ENCODE measurements around the gene CR1L.
"Not testable (repeated sequence)": the region's sequence is repeated elsewhere in the genome, so short reads cannot be mapped to it uniquely, and the experiment has no call there.

CR1L gene

GRCh38 chr1:207690551-207690950, 45.6 kb downstream of the CR1L start:
- not testable (repeated sequence) for DNase-seq

GRCh38 chr1:207691010-207691409, 46.1 kb downstream of the CR1L start:
- no peak for DNase-seq

- no peak for DNase-seq
Measured at GRCh38 chr1:207691841-207692240, 46.9 kb downstream of the CR1L start.

GRCh38 chr1:207692291-207692690, 47.4 kb downstream of the CR1L start:
- not testable (repeated sequence) for DNase-seq

- no peak for DNase-seq
Measured at GRCh38 chr1:207695891-207696290, 51.0 kb downstream of the CR1L start.

- DNase-seq = peak; percentile 18
Measured at GRCh38 chr1:207698822-207699483, 54.0 kb downstream of the CR1L start.

GRCh38 chr1:207702317-207702716, 57.4 kb downstream of the CR1L start:
- DNase-seq = no peak

GRCh38 chr1:207703712-207704111, 58.8 kb downstream of the CR1L start:
- no peak for DNase-seq

- not testable (repeated sequence) for DNase-seq
Measured at GRCh38 chr1:207708004-207708403, 63.1 kb downstream of the CR1L start.

- no peak for DNase-seq
Measured at GRCh38 chr1:207711285-207711684, 66.4 kb downstream of the CR1L start.

- DNase-seq = not testable (repeated sequence)
Measured at GRCh38 chr1:207712701-207713100, 67.8 kb downstream of the CR1L start.

- no peak for DNase-seq
Measured at GRCh38 chr1:207713529-207713928, 68.6 kb downstream of the CR1L start.

GRCh38 chr1:207719234-207719633, 74.3 kb downstream of the CR1L start:
- DNase-seq = no peak

GRCh38 chr1:207728200-207728858, 83.4 kb downstream of the CR1L start:
- DNase-seq = not testable (repeated sequence)

GRCh38 chr1:207737503-207738157, 92.7 kb downstream of the CR1L start:
- not testable (repeated sequence) for DNase-seq

GRCh38 chr1:207738158-207738659, 93.3 kb downstream of the CR1L start:
- not testable (repeated sequence) for DNase-seq

- no peak for DNase-seq
Measured at GRCh38 chr1:207740207-207740606, 95.3 kb downstream of the CR1L start.

- no peak for DNase-seq
Measured at GRCh38 chr1:207742850-207743555, 98.1 kb downstream of the CR1L start.

GRCh38 chr1:207744000-207744534, 99.1 kb downstream of the CR1L start:
- DNase-seq = no peak

- no peak for DNase-seq
Measured at GRCh38 chr1:207745285-207745684, 100.4 kb downstream of the CR1L start.

GRCh38 chr1:207745839-207746767, 101.2 kb downstream of the CR1L start:
- no peak for DNase-seq
